Left lung (tissue), 14 donors: ENCODE measurements around the gene MIER2. TPM values are rescaled to one million over a fixed set of nuclear protein-coding genes. Genes with fewer than 3 reads are reported as not detected.
A peak's percentile ranks its signal among the peaks of the same experiment; 100 is the strongest.
"Not testable (repeated sequence)": the region's sequence is repeated elsewhere in the genome, so short reads cannot be mapped to it uniquely, and the experiment has no call there.

ENCODE experiments used
- ATAC-seq: fragments of 200-7000 bp; cut with Tn5 transposase; one replicate; pipeline ENCODE4 v1.9.1; 2020; ENCODE audit warnings: moderate library complexity
- DNase-seq, 4 donors: peaks; one replicate each; pipeline ENCODE4 v3.0.0-alpha.2; 2013 to 2020
- H3K27ac ChIP-seq, 2 donors: fragments of 200-600 bp; sonication (generic) in 1 of 2; one replicate each; pipeline versions ENCODE4 v1.5.0 to v1.8.0; 2020 to 2021
- H3K27me3 ChIP-seq, 2 donors: fragments of 200-600 bp; sonication (generic) in 1 of 2; one replicate each; pipeline versions ENCODE4 v1.5.0 to v1.8.0; 2020 to 2021
- H3K36me3 ChIP-seq, 2 donors: fragments of 200-600 bp; sonication (generic) in 1 of 2; one replicate each; pipeline versions ENCODE4 v1.5.0 to v1.8.0; 2020 to 2021
- H3K4me1 ChIP-seq, 2 donors: fragments of 200-600 bp; one replicate each; pipeline ENCODE4 v1.8.0; 2021
- H3K4me3 ChIP-seq, 2 donors: fragments of 200-600 bp; sonication (generic) in 1 of 2; one replicate each; pipeline versions ENCODE4 v1.5.0 to v1.8.0; 2020 to 2021; ENCODE audit warnings: mild to moderate bottlenecking in 1 of 2
- H3K9me3 ChIP-seq, 2 donors: fragments of 200-600 bp; sonication (generic) in 1 of 2; one replicate each; pipeline versions ENCODE4 v1.5.0 to v1.8.0; 2020 to 2021
- CTCF ChIP-seq, 2 donors: fragments of 200-600 bp; sonication (generic) in 1 of 2; IDR thresholded peaks; one replicate each; pipeline versions ENCODE4 v1.5.0 to v1.8.0; 2021; ENCODE audit warnings: antibody characterized with exemption in 2 of 2
- intact Hi-C, 2 donors: fragments of 100-400 bp; cut with DNase I; formaldehyde crosslinking; loops; one replicate each; pipeline versions ENCODE4 v1.11.2 to v1.14.2; 2022
- long read RNA-seq, 12 donors: library from polyadenylated mRNA in 2 of 12; unstranded in 2 of 12; transcript quantifications; one replicate each; pipeline ENCODE4 v2.0.0 and lab custom pipeline, GENCODE V29; 2019 to 2026
- polyA plus RNA-seq, 6 donors: library from polyadenylated mRNA; unstranded; fragments of 120-200 nt; gene quantifications; one replicate each; pipeline ENCODE4 v1.2.1, GENCODE V29; 2013; ENCODE audit not compliant: insufficient read length in 6 of 6
- total RNA-seq, 2 donors: library from RNA; stranded (reverse); fragmentation: NEBNext Ultra II Directional; extraction: Animal tissue kit (Norgen Biotek cat#: 25700); gene quantifications; one replicate each; pipeline ENCODE4 v1.2.1, GENCODE V29; 2021
- donor health status: DM: no; HTN: yes; CAD: no.
- donor health status: DM: no; HTN: no; CAD: no.

Gene MIER2
- total RNA-seq (10 to 100 TPM; 24.8 to 41.6 TPM), polyA plus RNA-seq (10 to 100 TPM; 20.3 to 32.6 (median 26.8) TPM)
- long read RNA-seq, donor 1, full-length matches to known transcripts = 5 of 5 reads
- long read RNA-seq, donor 1, partial matches to known transcripts = 0 of 5 reads
- long read RNA-seq, donor 1, other reads (novel, unspliced or antisense) = 0 of 5 reads
- long read RNA-seq, donor 2, partial matches to known transcripts = 0 of 1 reads
- long read RNA-seq, donor 2, other reads (novel, unspliced or antisense) = 0 of 1 reads
- long read RNA-seq, donor 3, full-length matches to known transcripts = 1 of 1 reads
- long read RNA-seq, donor 3, partial matches to known transcripts = 0 of 1 reads
- long read RNA-seq, donor 3, other reads (novel, unspliced or antisense) = 0 of 1 reads
- long read RNA-seq, donor 4, partial matches to known transcripts = 1 of 3 reads
- long read RNA-seq, donor 4, other reads (novel, unspliced or antisense) = 2 of 3 reads
- long read RNA-seq, donor 5, full-length matches to known transcripts = 2 of 2 reads
- long read RNA-seq, donor 5, partial matches to known transcripts = 0 of 2 reads
- long read RNA-seq, donor 5, other reads (novel, unspliced or antisense) = 0 of 2 reads
- long read RNA-seq, donor 6, full-length matches to known transcripts = 3 of 3 reads
- long read RNA-seq, donor 6, partial matches to known transcripts = 0 of 3 reads
- long read RNA-seq, donor 6, other reads (novel, unspliced or antisense) = 0 of 3 reads
- long read RNA-seq, donor 7, full-length matches to known transcripts = 2 of 2 reads
- long read RNA-seq, donor 7, partial matches to known transcripts = 0 of 2 reads
- long read RNA-seq, donor 7, other reads (novel, unspliced or antisense) = 0 of 2 reads
- long read RNA-seq, donor 8, full-length matches to known transcripts = 3 of 3 reads
- long read RNA-seq, donor 8, partial matches to known transcripts = 0 of 3 reads
- long read RNA-seq, donor 8, other reads (novel, unspliced or antisense) = 0 of 3 reads
- long read RNA-seq, donor 9 = 0 reads
- long read RNA-seq, donor 10, full-length matches to known transcripts = 1 of 5 reads
- long read RNA-seq, donor 10, partial matches to known transcripts = 3 of 5 reads
- long read RNA-seq, donor 10, other reads (novel, unspliced or antisense) = 1 of 5 reads
- long read RNA-seq, donor 11 = 0 reads
- long read RNA-seq, donor 12, full-length matches to known transcripts = 1 of 1 reads
- long read RNA-seq, donor 12, partial matches to known transcripts = 0 of 1 reads
- long read RNA-seq, donor 12, other reads (novel, unspliced or antisense) = 0 of 1 reads

- H3K4me3 ChIP-seq = peak within 1 kb of the TSS; percentile 59 to 80
- no peaks in the 10 kb centered on the region for H3K9me3 ChIP-seq
- intact Hi-C loops = no loop called here
- H3K27me3 ChIP-seq = peaks cover 0 to 24% of the 10 kb centered on the region in 2 donors
- H3K4me1 ChIP-seq = peaks cover 20 to 49% of the 10 kb centered on the region in 2 donors
- DNase-seq (peak; percentile 67 to 91 (median 80)), ATAC-seq (peak; percentile 97)
- peak within 1 kb of the TSS; percentile 79 to 80 for H3K27ac ChIP-seq
- no peaks in the 10 kb centered on the region for H3K36me3 ChIP-seq
- no peak for TF ChIP-seq CTCF (IDR thresholded peaks at IDR 0.05)
These were observed at the start of gene MIER2 for GRCh38 chr19:344625-345319. TSS of gene MIER2 (minus strand) at chr19:344796. CDS start at chr19:344782, 14 bp downstream.

GRCh38 chr19:393560-393959, 49.0 kb upstream of the MIER2 start:
- intact Hi-C loops, H3K9me3 ChIP-seq, DNase-seq: not testable (repeated sequence)

GRCh38 chr19:392375-392970, 47.9 kb upstream of the MIER2 start:
- peak; percentile 85 for ATAC-seq
- intact Hi-C loops = no loop called here
- DNase-seq = peak in 2 of 4 donors; percentile 45 to 72
- H3K4me3 ChIP-seq = no peak overlapping the region
- H3K27ac ChIP-seq = no peak overlapping the region
- peaks cover 0 to 4% of the 10 kb centered on the region in 2 donors for H3K9me3 ChIP-seq
- no peaks in the 10 kb centered on the region for H3K4me1 ChIP-seq
- peaks cover 0 to 18% of the 10 kb centered on the region in 2 donors for H3K27me3 ChIP-seq
- no peak for TF ChIP-seq CTCF (IDR thresholded peaks at IDR 0.05)
- H3K36me3 ChIP-seq = no peaks in the 10 kb centered on the region

More at GRCh38 chr19:393560-393959, 49.0 kb upstream of the MIER2 start:
- not testable (repeated sequence) for H3K4me3 ChIP-seq, H3K27ac ChIP-seq, ATAC-seq, H3K4me1 ChIP-seq, H3K36me3 ChIP-seq
- peaks cover 0 to 14% of the 10 kb centered on the region in 2 donors for H3K27me3 ChIP-seq

GRCh38 chr19:391726-392374, 47.3 kb upstream of the MIER2 start:
- H3K4me3 ChIP-seq = no peak overlapping the region
- H3K27ac ChIP-seq = no peak overlapping the region
- peaks cover 0 to 19% of the 10 kb centered on the region in 2 donors for H3K27me3 ChIP-seq
- TF ChIP-seq CTCF (IDR thresholded peaks at IDR 0.05) = no peak
- DNase-seq = no peak
- ATAC-seq = no peak
- no peaks in the 10 kb centered on the region for H3K36me3 ChIP-seq
- intact Hi-C loops = no loop called here
- no peaks in the 10 kb centered on the region for H3K4me1 ChIP-seq
- H3K9me3 ChIP-seq = peaks cover 0 to 4% of the 10 kb centered on the region in 2 donors
